Measurements from ENCODE around the gene VRTN. TPM values are rescaled to one million over a fixed set of nuclear protein-coding genes. Genes with fewer than 3 reads are reported as not detected.
A peak's percentile ranks its signal among the peaks of the same experiment; 100 is the strongest.

The VRTN gene
- total RNA-seq, 4 donors from 2014 or later, result 0.57 TPM; not detected in 3

- H3K36me3 ChIP-seq, result no peaks in the 10 kb centered on the region
- no peaks in the 10 kb centered on the region for H3K9me3 ChIP-seq
- TF ChIP-seq CTCF (IDR thresholded peaks at IDR 0.05) (no peak), POLR2A (IDR thresholded peaks at IDR 0.05) (no peak)
- H3K27ac ChIP-seq, result no peak overlapping the region
- H3K4me3 ChIP-seq, result no peak overlapping the region
- no peak for DNase-seq
- H3K27me3 ChIP-seq, result no peaks in the 10 kb centered on the region
- no peaks in the 10 kb centered on the region for H3K4me1 ChIP-seq
These were observed 11.9 kb downstream of the VRTN start for GRCh38 chr14:74360163-74360562.

- no peak overlapping the region for H3K4me3 ChIP-seq
- TF ChIP-seq POLR2A (IDR thresholded peaks at IDR 0.05) (no peak), CTCF (IDR thresholded peaks at IDR 0.05) (peak; percentile 84 to 95 (median 90))
- no peak overlapping the region for H3K27ac ChIP-seq
- no peaks in the 10 kb centered on the region for H3K36me3 ChIP-seq
- no peaks in the 10 kb centered on the region for H3K27me3 ChIP-seq
- no peaks in the 10 kb centered on the region for H3K4me1 ChIP-seq
- no peaks in the 10 kb centered on the region for H3K9me3 ChIP-seq
- peak; percentile 70 to 90 (median 72) for DNase-seq
These were observed 14.2 kb downstream of the VRTN start for GRCh38 chr14:74362361-74362915.

- Histone ChIP-seq H3K4me3 (no peak overlapping the region), H3K27me3 (no peaks in the 10 kb centered on the region), H3K4me1 (no peaks in the 10 kb centered on the region), H3K27ac (no peak overlapping the region), H3K9me3 (no peaks in the 10 kb centered on the region), H3K36me3 (no peaks in the 10 kb centered on the region)
- no peak for DNase-seq
- no peak for TF ChIP-seq POLR2A (IDR thresholded peaks at IDR 0.05)
- no peak for TF ChIP-seq CTCF (IDR thresholded peaks at IDR 0.05)
These were observed 16.1 kb downstream of the VRTN start for GRCh38 chr14:74364271-74364880.

GRCh38 chr14:74368026-74368425 is 19.8 kb downstream of the VRTN start:
- H3K9me3 ChIP-seq, result no peaks in the 10 kb centered on the region
- TF ChIP-seq CTCF (IDR thresholded peaks at IDR 0.05) (no peak), POLR2A (IDR thresholded peaks at IDR 0.05) (no peak)
- no peak for DNase-seq
- no peaks in the 10 kb centered on the region for H3K27me3 ChIP-seq
- no peak overlapping the region for H3K4me3 ChIP-seq
- H3K36me3 ChIP-seq, result no peaks in the 10 kb centered on the region
- H3K4me1 ChIP-seq, result no peaks in the 10 kb centered on the region
- no peak overlapping the region for H3K27ac ChIP-seq

- no peaks in the 10 kb centered on the region for H3K9me3 ChIP-seq
- H3K4me3 ChIP-seq, result no peak overlapping the region
- no peak for DNase-seq
- no peak overlapping the region for H3K27ac ChIP-seq
- H3K4me1 ChIP-seq, result no peaks in the 10 kb centered on the region
- H3K27me3 ChIP-seq, result no peaks in the 10 kb centered on the region
- H3K36me3 ChIP-seq, result no peaks in the 10 kb centered on the region
- TF ChIP-seq POLR2A (IDR thresholded peaks at IDR 0.05) (no peak), CTCF (IDR thresholded peaks at IDR 0.05) (no peak)
These were observed 20.2 kb downstream of the VRTN start for GRCh38 chr14:74368441-74368840.

All from Peyer's patch (tissue), 4 donors.